Femur (tissue), 1 donor: ENCODE data around the gene RYR2.

Source experiments
- DNase-seq: peaks from one replicate; pipeline ENCODE4 v3.0.0-alpha.2; 2017

RYR2 gene

DNA sequence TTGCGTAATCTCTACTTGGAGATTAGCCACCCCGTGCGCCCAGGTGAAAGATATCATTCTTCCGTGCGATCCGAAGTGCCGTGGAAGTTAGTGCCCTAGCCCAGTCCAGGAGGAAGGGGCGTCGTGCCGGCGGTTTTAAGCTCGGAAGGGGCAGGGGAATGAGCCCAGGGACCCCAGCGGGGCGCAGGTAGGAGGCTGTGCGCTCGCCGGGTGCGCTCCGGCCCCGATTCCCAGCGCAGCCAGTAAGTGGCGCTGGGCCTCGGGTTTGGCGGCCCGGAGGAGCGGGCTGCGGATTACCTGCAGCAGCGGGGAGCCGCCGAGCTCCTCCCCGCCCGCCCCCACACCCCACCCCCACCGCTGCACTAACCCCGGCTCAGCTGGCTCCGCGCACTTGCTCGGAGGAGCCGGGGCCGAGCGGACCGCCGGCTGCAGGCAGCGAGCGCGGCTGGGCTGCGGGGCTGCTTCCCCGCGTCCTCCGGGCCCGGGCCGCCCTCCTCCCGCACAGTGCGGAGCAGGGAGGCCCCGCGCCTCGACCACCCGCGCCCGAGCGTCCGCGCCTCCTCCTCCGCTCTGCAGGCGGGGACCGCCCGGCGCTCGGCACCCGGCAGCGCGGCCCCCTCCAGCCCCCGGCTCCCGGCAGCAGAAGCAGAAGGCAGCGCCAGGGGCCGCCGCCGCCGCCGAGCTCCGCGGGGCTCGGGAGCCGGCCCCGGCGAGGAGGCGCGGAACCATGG, at the start of gene RYR2:
TSS of gene RYR2 (plus strand) at position 390 of the 731 bp plus-strand sequence. CDS start at position 728, 338 bp downstream.
- DNase-seq = peak; percentile 43

DNA sequence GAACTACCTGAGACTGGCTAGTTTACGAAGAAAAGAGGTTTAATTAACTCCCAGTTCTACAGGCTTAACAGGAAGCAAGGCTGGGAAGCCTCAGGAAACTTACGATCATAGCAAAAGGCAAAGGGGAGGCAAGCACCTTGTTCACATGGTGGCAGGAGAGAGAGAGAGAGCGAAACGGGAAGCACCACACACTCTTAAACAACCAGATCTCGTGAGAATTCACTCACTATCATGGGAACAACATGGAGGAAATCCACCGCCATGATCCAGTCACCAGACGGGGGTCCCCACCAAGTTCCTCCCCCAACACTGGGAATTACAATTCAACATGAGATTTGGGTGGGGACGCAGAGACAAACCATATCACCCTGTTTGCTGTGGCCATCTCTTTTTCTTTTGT, 49.5 kb upstream of the RYR2 start:
- DNase-seq = no peak

GRCh38 chr1:236994450-236994849, 47.5 kb upstream of the RYR2 start:
- no peak for DNase-seq

GRCh38 chr1:236997361-236997760, 44.6 kb upstream of the RYR2 start:
- DNase-seq = no peak

DNA sequence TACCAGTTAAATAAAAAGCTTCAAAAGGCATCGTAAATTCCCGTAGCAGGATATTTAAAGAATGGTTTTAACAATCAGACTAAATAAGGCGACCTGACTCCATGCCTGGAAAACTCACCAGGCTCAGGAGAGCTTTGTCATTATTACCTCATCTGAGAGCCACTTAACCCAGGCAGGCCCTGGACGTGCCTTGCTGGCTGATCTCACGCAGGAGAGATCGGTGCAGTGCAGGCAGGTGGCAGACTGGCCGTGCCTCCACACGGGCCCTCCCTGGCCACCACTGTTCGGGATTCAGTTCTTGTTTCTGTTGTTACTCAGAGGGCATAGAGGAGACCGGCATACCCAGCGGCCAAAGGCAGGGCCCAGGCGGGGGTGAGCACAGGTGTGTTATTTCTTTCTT, 44.1 kb upstream of the RYR2 start:
- DNase-seq = no peak

DNA sequence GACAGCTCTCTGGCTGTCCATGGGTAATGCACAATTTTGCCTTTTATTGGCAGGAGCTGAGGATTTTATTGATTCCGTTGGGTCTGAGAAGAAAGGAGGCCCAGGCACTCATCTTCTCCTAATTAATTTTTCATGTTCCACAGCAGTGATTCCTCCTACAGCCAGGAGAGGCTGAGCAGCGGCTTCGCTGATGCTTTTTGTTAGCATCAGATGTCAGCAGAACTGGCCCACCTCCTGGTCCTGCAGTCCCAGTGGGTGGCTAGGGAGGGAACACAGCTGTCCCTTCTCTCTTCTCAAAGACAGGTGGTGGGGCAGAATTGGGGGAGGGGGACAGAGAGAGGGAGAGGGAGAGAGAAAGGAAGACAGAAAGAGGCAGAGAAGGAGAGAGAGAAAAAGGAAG, 43.4 kb upstream of the RYR2 start:
- no peak for DNase-seq

DNA sequence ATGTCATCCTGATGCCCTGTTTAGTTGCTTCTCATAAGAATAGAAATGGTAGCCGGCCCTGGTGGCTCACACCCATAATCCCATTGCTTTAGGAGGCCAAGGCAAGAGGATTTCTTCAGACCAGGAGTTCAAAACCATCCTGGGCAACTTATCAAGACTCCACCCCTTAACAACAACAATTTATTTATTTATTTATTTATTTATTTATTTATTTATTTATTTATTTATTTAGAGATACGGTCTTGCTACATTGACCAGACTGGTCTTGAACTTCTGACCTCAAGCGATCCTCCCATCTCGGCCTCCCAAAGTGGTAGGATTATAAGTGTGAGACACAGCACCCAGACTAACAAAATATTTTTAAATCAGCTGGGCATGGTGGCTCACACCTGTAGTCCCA, 41.8 kb upstream of the RYR2 start:
- DNase-seq = no peak

DNA sequence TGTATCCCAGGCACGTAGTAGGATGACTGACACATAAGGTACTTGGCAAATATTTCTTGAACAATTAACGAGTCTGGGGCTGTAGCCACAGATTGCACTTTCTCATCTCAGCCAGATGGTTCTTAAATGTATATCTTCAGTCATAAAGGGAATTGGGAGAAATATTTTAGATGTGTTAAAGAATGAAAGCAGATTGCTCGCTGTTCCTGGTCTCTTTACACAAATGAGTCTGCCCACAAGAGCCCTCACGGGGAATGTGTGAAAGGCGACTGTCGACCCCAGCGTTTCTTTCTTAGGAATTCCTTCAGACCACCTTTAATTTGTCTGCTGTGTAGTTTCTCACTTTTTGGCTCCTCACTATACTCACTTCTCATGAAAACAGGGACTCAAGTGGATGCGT, 38.5 kb upstream of the RYR2 start:
- no peak for DNase-seq

DNA sequence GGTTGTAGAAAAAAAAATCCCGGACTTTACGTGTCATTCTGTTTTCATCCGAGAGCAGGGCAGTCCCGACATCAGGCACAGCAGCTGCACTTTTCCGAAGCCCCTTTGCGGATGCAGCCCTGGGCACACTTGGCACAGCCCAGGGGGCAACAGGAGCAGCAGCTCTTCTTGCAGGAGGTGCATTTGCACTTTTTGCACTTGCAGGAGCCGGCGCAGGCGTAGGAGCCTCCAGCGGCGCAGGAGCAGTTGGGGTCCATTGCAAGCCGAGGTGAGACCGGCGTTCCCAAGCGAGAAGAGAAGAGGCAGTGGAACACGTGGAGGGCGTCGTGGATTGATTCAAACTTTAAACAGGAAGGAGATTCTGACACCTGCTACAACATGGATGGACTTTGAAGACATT, 37.9 kb upstream of the RYR2 start, which contains the start of gene MT1HL1:
TSS of gene MT1HL1 (minus strand) at position 326 of the 400 bp plus-strand sequence. CDS start at position 257, 69 bp downstream.
- no peak for DNase-seq

DNA sequence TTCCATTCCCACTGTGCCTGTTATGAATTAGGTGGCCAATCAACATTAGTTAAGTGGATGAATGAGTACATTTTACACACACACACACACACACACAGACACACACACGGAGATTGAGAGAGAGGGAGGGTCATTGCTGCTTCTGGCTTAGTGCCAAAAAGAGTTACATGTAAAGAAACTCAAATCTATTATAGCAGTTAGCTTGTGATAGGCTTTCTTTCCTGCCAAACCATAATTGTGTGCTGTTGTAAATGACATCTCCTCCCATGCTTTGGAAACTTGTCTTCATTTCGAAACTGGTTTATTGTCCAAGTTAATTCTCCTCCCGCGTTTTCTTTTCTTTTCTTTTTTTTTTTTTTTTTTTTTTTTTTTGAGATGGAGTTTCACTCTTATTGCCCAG, 36.3 kb upstream of the RYR2 start:
- DNase-seq = no peak

DNA sequence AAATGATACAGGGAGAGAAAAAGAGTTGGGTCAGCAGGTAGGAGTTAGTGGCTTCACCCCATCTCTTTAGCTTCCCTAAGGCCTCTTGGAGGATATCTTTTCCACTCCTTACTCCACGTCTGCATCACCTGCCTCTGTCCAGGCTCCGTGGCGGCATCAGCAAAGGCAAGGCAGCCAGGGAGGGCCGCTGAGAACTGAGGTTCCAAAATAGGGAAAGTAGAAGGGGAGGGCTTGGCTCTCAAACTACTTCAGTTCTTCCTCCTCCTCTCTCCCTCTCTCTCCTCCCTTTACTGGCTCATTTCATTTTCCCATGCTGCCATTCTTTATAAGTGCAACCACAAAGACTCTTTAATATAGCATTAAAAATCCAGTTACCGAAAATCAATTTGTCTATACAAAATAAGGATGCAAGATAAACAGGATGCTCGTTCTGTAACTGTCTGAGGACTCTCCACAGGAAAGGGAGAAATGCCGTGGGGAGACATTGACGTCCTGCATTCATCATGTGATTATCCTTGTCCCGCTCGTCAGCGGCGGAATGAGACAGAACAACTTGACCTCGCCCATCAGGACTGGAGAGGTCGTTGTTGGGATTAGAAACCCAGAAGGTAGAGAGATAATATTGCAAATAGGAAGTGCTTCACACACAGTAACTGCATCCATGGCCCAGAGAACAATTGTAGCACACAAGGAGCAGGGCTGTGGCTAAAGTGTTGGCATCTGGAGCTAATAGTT, 34.7 kb upstream of the RYR2 start:
- no peak for DNase-seq

- no peak for DNase-seq
Observed at GRCh38 chr1:237009611-237010010, 32.4 kb upstream of the RYR2 start.

DNA sequence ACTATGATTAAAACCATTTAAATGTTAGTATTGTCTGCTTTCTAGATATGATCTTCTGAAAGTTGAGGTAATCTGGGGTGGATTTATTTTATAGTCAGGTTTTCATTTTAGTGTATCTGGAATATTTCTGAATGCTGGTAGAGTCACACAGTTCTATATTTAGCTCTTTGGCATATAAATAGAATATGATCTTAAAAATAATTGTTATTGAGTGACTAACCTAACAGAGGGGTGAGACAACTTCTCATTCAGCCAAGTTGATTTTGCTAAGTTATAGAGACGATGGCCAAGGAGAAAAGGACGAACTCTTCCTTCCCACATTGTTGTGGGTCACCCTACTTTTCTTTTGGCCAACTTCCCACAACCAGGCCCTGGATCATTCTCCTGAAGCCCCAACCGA, 30.6 kb upstream of the RYR2 start:
- DNase-seq = no peak

DNA sequence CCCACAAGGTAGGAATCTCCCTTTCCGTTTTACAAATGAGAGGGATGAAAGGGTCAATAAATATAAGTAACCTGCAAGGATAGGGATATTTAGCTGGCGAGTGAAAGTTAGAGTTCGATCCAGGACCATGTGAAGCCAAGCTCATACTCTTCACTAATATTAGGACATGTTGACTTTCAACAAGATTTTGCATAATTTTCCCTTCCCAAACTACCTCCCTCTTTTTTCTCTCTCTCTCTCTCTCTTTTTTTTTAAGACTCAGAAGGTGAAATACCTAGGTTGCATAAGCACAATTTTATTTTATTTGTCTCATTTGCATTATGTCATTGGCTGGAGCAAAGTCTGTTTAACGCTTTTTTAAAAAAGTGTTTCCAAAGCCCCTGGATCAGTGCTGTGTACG, 29.6 kb upstream of the RYR2 start:
- DNase-seq = no peak

DNA sequence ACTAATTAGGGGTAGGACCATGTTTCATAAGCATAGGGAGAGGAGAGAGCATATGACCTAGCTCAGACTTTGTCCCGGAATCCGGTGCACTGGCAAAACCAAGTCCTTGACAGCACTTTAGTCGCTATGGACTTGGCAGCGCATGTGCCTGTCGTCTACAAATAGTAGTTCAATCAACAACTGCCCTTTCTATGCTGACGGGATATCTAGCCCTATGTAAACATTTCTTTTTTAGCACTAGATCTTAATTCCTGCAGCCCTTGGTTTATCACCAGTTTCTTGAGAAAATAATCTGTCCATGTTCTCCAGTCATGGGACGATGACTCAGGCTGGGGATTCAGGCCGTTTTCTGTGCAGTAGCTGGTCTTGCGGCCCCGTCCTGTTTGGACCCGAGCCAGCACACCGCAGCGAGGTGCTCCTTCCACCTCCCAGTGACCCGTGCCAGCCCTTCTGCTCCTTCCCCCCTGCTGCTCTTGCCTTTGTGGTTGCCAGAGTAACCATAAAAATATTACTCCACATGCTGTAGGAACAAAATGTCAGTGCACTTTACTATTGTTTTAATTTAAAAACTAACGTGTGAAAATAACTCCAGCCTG, 29.1 kb upstream of the RYR2 start:
- DNase-seq = peak; percentile 26

DNA sequence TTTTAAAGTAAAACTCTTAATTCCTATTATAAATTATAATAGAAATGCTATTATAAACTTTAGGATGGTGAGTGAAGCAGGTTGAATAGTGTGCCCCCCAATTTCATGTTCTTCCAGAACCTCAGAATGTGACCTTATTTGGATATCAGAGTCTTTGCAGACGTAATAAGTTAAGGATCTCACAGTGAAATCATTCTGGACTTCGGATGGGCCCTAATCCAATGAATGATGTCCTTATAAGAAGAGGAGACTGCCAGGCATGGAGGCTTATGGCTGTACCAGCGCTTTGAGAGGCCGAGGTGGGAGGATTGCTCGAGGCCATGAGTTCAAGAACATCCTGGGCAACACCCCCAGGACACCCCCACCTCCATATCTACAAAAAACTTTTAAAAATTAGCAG, 28.4 kb upstream of the RYR2 start:
- no peak for DNase-seq

DNA sequence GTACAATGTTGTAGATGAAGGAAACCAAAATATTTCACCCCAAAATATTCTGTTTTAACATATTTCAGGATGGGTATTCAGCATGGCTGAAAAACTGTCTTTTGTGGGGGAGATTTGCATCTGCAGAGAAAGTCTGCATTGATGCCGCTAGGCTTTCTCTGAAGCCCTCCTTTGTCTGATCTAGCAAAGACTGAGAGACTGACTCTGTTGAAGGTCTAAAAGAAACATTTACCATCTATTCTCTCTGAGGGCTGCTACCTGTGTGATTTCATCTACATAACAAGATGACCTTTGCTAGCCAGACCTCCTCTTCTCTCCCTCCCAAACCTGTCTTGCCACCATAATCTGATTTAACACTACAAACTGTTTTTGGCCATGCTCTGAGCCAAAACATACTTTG, 25.4 kb upstream of the RYR2 start:
- no peak for DNase-seq

GRCh38 chr1:237018896-237019295, 23.1 kb upstream of the RYR2 start:
- DNase-seq = no peak

DNA sequence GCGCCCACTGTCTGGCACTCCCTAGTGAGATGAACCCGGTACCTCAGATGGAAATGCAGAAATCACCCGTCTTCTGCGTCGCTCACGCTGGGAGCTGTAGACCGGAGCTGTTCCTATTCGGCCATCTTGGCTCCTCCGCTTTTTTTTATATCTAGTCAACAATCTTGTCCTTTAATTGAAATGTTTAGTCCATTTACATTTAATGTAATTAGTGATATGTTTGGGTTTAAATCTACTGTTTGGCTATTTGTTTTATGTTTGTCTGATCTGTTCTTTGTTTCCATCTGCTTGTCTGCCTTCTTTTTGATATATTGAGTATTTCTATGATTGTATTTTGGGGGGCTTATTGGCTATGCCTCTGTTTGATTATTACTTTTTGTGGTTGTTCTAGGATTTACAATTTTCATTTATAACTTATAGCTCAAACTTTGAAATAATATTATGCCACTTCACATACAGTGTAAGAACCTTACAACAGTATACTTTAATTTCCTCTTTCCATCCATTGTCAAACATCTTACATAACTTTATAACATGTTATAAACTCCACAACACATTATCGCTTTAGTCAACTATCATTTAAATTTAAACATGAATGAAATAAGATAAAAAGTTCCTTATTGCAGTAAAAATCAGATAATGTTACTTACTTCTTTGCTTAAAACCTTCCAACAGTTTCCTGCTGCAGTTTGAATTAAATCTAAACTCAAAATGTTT, 16.5 kb upstream of the RYR2 start:
- no peak for DNase-seq

GRCh38 chr1:237029240-237029639, 12.7 kb upstream of the RYR2 start:
- DNase-seq = no peak

DNA sequence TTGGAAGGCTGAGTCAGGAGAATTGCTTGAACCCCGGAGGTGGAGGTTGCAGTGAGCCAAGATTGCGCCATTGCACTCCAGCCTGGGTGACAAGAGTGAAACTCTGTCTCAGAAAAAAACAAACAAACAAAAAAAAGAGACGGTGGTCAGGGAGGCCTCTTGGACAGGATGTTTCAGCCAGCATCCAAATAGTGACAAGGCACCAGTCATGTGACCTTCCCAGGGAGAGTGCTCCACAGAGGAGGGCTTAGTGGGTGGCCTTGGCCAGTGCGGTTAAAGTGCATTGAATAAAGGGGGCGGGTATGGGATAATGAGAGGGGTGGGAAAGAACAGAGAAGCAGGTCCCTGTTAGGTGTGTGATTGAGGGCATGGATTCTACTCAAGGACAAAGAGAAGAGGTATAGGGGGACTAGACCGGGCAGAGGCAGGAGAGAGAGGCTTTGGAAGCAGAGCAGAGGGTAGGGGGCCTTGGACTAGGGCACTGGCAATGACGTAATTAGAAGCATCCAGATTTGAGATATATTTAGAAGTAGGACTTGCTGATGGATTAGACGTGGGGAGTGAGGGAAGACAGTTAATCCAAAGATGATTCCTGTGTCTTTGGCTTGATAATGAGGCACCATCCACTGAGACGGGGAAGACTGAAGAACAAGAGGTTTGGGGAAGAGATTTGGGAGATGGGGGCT, 12.0 kb upstream of the RYR2 start:
- no peak for DNase-seq

DNA sequence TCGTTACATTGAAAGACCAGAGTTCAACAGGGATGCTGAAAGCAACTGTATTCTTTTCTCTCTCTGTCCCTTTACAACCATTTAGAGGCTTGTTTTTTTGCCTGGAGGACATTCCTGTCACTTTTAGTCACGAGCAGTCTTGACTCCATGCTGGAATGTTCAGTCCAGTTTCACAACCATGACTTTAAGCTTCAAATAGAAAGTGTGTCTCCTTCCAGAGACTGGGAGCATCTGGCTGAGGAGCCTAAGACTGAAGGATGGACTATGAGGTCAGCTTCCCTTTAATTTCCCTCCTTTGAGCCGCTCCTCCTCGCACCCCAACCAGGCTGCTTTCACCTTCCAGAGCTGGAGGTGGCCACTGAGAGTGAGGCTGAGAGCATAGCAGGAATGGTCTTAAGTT, 10.5 kb upstream of the RYR2 start:
- no peak for DNase-seq

DNA sequence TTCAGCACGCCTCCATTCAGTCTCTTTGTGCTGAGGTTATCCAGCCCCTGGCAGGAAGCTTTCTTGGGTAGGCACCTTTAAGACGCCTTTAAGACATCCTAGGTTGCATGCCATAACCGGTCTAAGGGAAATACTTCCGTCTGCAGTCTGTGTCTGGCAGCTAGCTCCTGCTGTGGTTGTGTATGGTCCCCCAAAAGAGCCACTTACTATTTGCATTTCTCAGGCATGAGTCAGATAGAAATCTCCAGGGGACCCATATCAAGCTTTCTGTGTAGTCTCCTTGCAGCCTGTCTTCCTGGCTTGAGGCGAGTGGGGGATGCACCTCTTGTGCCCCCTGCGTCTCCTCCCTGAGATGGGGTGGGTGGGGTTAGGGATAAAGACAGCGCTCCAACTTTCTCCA, 10.0 kb upstream of the RYR2 start:
- no peak for DNase-seq
